C4-2B (cell line): ENCODE data around the gene CHST8.

ENCODE experiments used
- ZFX ChIP-seq: fragments of 450-650 bp; IDR thresholded peaks from 2 replicates; pipeline ENCODE4 v1.6.1; 2017
- TF ChIP-seq, protein P1 (sequence below): fragments of 450-650 bp; conservative IDR thresholded peaks from 2 replicates; pipeline ENCODE4 v1.5.1; 2017; ENCODE audit warnings: mild to moderate bottlenecking

- TF ChIP-seq, protein P1, sequence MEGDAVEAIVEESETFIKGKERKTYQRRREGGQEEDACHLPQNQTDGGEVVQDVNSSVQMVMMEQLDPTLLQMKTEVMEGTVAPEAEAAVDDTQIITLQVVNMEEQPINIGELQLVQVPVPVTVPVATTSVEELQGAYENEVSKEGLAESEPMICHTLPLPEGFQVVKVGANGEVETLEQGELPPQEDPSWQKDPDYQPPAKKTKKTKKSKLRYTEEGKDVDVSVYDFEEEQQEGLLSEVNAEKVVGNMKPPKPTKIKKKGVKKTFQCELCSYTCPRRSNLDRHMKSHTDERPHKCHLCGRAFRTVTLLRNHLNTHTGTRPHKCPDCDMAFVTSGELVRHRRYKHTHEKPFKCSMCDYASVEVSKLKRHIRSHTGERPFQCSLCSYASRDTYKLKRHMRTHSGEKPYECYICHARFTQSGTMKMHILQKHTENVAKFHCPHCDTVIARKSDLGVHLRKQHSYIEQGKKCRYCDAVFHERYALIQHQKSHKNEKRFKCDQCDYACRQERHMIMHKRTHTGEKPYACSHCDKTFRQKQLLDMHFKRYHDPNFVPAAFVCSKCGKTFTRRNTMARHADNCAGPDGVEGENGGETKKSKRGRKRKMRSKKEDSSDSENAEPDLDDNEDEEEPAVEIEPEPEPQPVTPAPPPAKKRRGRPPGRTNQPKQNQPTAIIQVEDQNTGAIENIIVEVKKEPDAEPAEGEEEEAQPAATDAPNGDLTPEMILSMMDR, result no peak
- TF ChIP-seq ZFX, result no peak
Measured at GRCh38 chr19:33725567-33725966, 103.8 kb downstream of the CHST8 start.
